ENCODE results near the gene ERBB4.
"Not testable (repeated sequence)": the region's sequence is repeated elsewhere in the genome, so short reads cannot be mapped to it uniquely, and the experiment has no call there.

Gene ERBB4

GRCh38 chr2:212124598-212124997, 414.0 kb downstream of the ERBB4 start:
- DNase-seq, result no peak

- no peak for DNase-seq
Observed at GRCh38 chr2:212119591-212119990, 419.0 kb downstream of the ERBB4 start.

DNA sequence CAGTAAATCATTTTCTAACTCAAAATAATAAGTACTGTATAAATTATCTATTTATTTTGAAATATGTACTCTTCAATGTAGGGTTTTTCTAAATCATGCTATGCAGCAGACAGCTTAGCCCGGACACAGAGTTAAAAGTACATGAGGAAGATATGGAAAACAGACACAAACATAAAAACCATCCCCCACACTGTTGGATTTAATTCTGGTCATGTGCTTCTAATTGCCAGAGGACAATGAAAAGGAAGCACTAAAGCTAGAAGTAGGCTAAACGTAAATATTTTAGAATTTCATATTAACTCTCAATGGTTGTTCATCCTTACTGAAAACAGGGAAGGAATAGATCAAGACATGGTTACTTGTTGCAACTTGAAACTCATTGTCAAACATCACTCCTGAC, 420.7 kb downstream of the ERBB4 start:
- no peak for DNase-seq

GRCh38 chr2:212114489-212114888, 424.1 kb downstream of the ERBB4 start:
- DNase-seq, result no peak

DNA sequence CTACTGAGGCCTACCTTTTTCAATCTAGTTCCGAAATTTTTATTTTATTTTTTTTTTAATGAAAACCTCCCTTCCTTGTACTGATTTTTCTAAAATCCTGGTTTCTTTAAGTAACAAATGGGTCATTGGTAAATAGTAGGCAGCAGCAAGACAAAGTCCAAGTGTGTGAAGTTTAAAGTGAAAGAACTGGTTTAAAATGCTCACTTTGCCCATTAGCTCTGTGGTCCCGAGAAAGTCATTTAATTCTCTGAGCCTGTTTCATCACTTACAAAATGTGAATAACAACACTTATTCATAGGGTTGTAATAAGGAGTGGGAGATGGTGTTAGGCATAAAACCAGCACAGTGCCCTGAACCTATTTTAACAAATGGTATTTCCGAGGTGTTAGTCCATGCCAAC, 426.2 kb downstream of the ERBB4 start:
- DNase-seq, result no peak

- no peak for DNase-seq
Observed at GRCh38 chr2:212109792-212110680, 428.6 kb downstream of the ERBB4 start.

DNA sequence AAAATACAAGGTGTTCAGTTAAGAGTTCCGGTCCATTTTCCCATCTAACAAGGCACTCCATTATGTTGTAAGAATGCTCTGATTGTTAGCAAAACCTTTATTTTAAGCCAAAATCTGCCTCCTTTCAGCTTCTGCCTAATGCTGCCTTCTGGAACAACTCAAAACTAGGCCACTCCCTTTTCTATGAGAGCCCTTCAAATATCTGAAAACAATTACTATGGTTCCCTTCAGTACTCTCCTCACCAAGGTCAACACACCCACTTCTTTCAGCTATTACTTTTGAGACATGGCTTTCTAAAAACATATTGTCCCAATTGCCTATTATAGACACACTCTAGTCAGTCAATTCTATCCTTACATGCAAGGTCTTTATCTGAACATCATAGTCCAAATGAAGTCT, 429.4 kb downstream of the ERBB4 start:
- no peak for DNase-seq

- DNase-seq, result no peak
Observed at GRCh38 chr2:212107989-212108388, 430.6 kb downstream of the ERBB4 start.

DNA sequence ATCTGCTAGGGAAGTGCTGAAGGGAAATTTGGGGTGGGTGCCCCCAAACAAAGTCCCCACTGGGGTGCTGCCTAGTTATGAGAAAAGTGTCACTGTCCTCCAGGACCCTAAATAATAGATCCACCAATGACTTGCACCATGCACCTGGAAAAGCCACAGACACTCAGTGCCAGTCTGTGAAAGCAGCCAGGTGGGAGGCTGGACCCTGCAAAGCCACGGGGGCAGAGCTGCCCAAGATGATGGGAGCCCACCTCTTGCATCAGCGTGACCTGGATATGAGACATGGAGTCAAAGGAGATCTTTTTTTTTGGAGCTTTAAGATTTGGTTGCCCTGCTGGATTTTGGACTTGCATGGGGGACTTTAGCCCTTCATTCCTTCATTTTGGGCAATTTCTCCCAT, 431.6 kb downstream of the ERBB4 start:
- no peak for DNase-seq

DNA sequence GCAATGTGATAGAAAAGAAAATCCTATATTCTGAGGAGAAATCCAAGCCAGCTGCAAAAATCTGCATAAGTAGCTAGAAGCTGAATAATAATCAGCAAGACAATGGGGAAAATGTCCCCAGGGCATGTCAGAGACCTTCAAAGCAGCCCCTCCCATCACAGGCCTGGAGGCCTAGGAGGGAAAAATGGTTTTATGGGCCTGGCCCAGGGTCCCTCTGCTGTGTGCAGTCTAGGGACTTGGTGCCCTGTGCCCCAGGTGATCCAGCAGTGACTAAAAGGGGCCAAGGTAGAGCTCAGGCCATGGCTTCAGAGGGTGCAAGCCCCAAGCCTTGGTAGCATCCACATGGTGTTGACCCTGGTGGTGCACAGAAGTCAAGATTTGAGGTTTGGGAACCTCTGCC, 432.1 kb downstream of the ERBB4 start:
- not testable (repeated sequence) for DNase-seq

DNA sequence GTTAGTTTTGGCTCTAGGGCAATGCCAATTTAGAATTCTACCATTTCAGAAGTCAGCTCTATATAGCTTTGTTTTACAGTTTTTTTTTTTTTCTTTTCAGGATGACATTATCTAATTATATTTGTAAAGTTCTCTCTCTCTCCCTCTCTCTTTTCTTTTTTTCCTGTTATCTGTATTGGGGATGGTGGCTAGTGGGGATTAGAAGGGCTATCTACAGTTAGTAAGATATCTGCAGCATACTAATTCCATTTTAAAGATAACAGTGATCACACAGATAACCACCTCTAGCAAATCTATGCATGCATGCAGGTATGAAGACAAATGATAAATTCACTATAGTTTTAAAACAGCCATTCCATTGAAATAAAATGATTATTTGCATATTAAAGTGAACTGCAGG, 438.9 kb downstream of the ERBB4 start:
- no peak for DNase-seq

- DNase-seq, result no peak
Observed at GRCh38 chr2:212098966-212099365, 439.6 kb downstream of the ERBB4 start.

GRCh38 chr2:212097001-212097400, 441.6 kb downstream of the ERBB4 start:
- no peak for DNase-seq

DNA sequence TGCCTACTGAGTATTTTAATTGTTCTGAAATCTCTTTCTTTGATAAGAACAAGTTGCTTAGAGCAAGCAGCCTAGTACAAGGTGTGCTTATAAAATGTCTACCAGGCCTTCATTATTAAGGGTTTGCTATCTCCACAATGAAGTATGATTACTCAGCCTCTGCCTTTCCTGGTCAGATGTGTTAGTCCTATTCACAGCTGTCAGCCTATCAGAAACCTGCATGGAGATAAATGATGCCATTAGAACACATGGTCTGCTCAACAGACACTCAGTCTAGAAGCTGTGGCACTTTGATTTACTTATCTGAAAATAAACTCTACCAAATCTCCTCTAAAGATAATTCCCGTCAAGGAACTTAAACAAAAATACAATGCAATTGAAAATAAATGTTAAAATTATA, 448.7 kb downstream of the ERBB4 start:
- DNase-seq, result no peak

DNA sequence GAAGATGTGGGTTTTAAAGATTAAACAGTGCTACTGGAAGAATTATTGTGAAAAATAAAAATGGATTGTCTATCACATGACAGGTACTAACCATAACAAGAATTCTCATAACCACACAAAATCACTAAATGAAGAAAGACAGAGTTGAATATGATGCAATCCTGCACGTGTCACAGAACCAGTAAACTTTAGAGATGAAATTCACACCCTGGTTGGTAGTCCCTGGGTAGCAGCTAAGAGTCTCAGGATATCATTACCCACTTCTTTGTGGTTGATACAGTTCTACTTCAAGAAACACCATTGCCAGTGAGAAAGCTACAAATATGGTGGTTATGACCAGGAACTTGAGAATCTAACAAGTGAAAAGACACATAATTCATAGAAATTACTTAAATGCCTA, 450.2 kb downstream of the ERBB4 start:
- DNase-seq, result no peak

GRCh38 chr2:212083492-212083891, 455.1 kb downstream of the ERBB4 start:
- DNase-seq, result no peak

GRCh38 chr2:212078103-212078502, 460.5 kb downstream of the ERBB4 start:
- DNase-seq, result no peak

- DNase-seq, result no peak
Observed at GRCh38 chr2:212076456-212076855, 462.1 kb downstream of the ERBB4 start.

DNA sequence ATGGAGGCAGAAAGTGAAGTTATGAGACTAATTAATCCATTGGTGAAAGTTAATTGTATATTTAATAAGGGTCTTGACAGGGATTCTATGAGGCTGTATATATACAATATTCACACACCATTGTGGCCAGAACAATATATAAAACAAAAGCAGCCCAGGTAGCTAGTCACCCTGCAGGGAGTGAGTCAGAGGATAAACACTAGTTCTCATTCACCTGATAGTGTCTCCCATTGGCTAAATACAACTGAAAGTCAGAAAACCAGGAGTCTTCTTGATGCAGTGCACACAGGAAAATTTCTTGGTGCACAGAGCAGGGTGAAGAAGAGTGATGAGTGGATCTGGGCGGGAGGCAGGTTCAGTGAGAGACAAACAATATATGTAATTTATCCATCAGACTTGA, 465.2 kb downstream of the ERBB4 start:
- no peak for DNase-seq

GRCh38 chr2:212066546-212066945, 472.1 kb downstream of the ERBB4 start:
- no peak for DNase-seq

GRCh38 chr2:212064318-212064717, 474.3 kb downstream of the ERBB4 start:
- DNase-seq, result no peak

GRCh38 chr2:212052412-212053159, 486.0 kb downstream of the ERBB4 start:
- no peak for DNase-seq

DNA sequence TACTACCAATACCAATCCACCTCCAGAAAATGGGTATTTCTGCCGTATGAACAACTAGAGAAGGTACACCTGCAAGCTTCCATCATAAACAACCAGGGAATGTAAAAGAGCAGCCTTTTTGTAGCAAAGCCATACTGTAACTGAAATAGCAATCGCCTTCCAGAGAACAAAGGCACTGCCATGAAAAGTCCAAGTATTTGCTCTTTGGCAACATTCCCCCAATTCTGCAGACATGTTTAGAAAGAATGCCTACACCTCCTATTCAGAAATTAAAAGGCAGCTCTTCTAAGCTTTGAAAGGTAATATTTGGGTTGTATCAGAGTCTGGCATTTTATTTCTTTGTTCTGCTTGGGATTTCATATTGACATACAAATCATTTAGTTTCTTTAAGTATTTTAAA, 487.7 kb downstream of the ERBB4 start:
- no peak for DNase-seq

DNA sequence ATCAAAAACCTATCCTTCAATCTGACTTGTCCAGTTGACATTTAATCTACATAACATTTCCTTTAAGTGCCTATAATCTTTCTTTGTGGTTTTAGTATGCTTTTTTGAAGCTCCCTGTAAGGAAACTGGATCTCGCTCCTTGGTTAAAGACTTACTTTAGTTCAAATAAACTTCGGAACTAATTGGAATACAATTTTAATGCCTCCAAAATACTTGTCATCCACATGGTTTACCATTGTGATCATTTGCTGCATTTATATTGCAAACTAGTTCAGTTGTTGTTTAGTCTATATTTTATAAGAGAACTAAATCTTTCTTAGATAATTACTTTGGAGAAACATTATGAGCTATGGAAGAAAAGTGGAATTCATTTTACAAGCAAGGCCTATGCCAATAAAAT, 496.0 kb downstream of the ERBB4 start:
- no peak for DNase-seq
